NCI-H2081 (cell line): ENCODE data around the gene IRX1.

ENCODE experiments used
- DNase-seq, 2 experiments: peaks; one replicate each; lab custom pipeline; 2025; lab: John Stamatoyannopoulos, UW

IRX1 gene

DNA sequence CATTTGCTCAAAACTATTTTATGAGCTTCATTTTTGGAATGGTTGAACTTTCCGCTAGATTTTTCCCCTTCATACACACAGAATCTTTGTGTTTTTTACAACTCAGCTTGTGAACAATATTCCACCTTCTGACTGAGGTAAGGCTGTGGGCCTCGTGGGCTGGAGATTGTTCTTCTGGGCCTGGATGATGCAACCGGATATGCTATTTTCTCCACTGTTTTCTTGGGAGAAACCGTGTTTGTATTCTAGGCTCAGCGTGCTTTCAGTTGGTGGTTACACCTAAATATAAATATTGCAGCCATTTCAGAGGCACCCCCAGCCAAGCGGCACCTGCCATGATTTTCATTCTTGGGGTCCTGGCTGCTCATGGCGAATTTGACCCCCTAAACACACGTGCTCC lies 55.2 kb downstream of the IRX1 start:
- no peak for DNase-seq
